Stimulated activated effector memory CD8-positive, alpha-beta T cell treated with anti-CD3 and anti-CD28 coated beads, Interleukin-12 subunit alpha, Interleukin-12 subunit beta, amount 100 ng/mL, for 72 hours (primary cell): Measurements from ENCODE around the gene SLC22A23.

Experiments
- ATAC-seq: fragments of 150-1000 bp; cut with Tn5 transposase; 2 replicates; pipeline ENCODE4 v1.10.0; 2021
- DNase-seq, 2 donors: peaks; one replicate each; pipeline ENCODE4 v3.0.0; 2021 to 2022; ENCODE audit warnings: low spot score in 2 of 2
- H3K27ac Mint-ChIP-seq: one replicate; pipeline ENCODE4 v1.8.0; 2022; ENCODE audit warnings: mild to moderate bottlenecking, mixed read lengths
- H3K36me3 Mint-ChIP-seq: one replicate; pipeline ENCODE4 v1.8.0; 2022; ENCODE audit warnings: mild to moderate bottlenecking, mixed read lengths
- H3K4me1 Mint-ChIP-seq: one replicate; pipeline ENCODE4 v1.8.0; 2022; ENCODE audit warnings: mixed read lengths
- H3K4me3 Mint-ChIP-seq: one replicate; pipeline ENCODE4 v1.8.0; 2022; ENCODE audit warnings: mild to moderate bottlenecking, mixed read lengths
- H3K9me3 Mint-ChIP-seq: one replicate; pipeline ENCODE4 v1.8.0; 2022; ENCODE audit warnings: mixed read lengths

The SLC22A23 gene

GRCh38 chr6:3409699-3410384, 47.0 kb downstream of the SLC22A23 start:
- H3K9me3 Mint-ChIP-seq = no peaks in the 10 kb centered on the region
- DNase-seq = no peak
- no peaks in the 10 kb centered on the region for H3K36me3 Mint-ChIP-seq
- H3K4me1 Mint-ChIP-seq = peaks cover 5% of the 10 kb centered on the region
- H3K4me3 Mint-ChIP-seq = no peak overlapping the region
- H3K27ac Mint-ChIP-seq = no peak overlapping the region
- ATAC-seq = no peak

- no peak overlapping the region for H3K4me3 Mint-ChIP-seq
- H3K4me1 Mint-ChIP-seq = peaks cover 5% of the 10 kb centered on the region
- H3K36me3 Mint-ChIP-seq = no peaks in the 10 kb centered on the region
- ATAC-seq (no peak), DNase-seq (no peak)
- no peaks in the 10 kb centered on the region for H3K9me3 Mint-ChIP-seq
- H3K27ac Mint-ChIP-seq = no peak overlapping the region
These were observed 48.2 kb downstream of the SLC22A23 start for GRCh38 chr6:3408665-3409064.

GRCh38 chr6:3407840-3408239, 49.0 kb downstream of the SLC22A23 start:
- ATAC-seq = no peak
- H3K4me1 Mint-ChIP-seq = peaks cover 5% of the 10 kb centered on the region
- no peak for DNase-seq
- H3K9me3 Mint-ChIP-seq = no peaks in the 10 kb centered on the region
- no peak overlapping the region for H3K4me3 Mint-ChIP-seq
- no peak overlapping the region for H3K27ac Mint-ChIP-seq
- no peaks in the 10 kb centered on the region for H3K36me3 Mint-ChIP-seq

GRCh38 chr6:3406891-3407809, 49.7 kb downstream of the SLC22A23 start:
- Mint-ChIP-seq H3K4me3 (no peak overlapping the region), H3K36me3 (no peaks in the 10 kb centered on the region), H3K27ac (no peak overlapping the region), H3K4me1 (peaks cover 5% of the 10 kb centered on the region), H3K9me3 (no peaks in the 10 kb centered on the region)
- DNase-seq = no peak
- ATAC-seq = no peak

GRCh38 chr6:3406362-3406821, 50.5 kb downstream of the SLC22A23 start:
- peaks cover 5% of the 10 kb centered on the region for H3K4me1 Mint-ChIP-seq
- no peak overlapping the region for H3K4me3 Mint-ChIP-seq
- H3K9me3 Mint-ChIP-seq = no peaks in the 10 kb centered on the region
- ATAC-seq = no peak
- no peak overlapping the region for H3K27ac Mint-ChIP-seq
- no peaks in the 10 kb centered on the region for H3K36me3 Mint-ChIP-seq
- DNase-seq = no peak

- Mint-ChIP-seq H3K9me3 (no peaks in the 10 kb centered on the region), H3K4me3 (no peak overlapping the region), H3K27ac (no peak overlapping the region), H3K36me3 (no peaks in the 10 kb centered on the region), H3K4me1 (peaks cover 2% of the 10 kb centered on the region)
- no peak for DNase-seq
- ATAC-seq = no peak
These were observed 51.2 kb downstream of the SLC22A23 start for GRCh38 chr6:3405679-3406078.

GRCh38 chr6:3405182-3405518, 51.7 kb downstream of the SLC22A23 start:
- DNase-seq = no peak
- no peaks in the 10 kb centered on the region for H3K9me3 Mint-ChIP-seq
- no peak overlapping the region for H3K27ac Mint-ChIP-seq

GRCh38 chr6:3403238-3404173, 53.3 kb downstream of the SLC22A23 start:
- H3K27ac Mint-ChIP-seq = no peak overlapping the region
- no peaks in the 10 kb centered on the region for H3K9me3 Mint-ChIP-seq
- ATAC-seq (no peak), DNase-seq (no peak)
- H3K36me3 Mint-ChIP-seq = no peaks in the 10 kb centered on the region
- no peaks in the 10 kb centered on the region for H3K4me1 Mint-ChIP-seq
- no peak overlapping the region for H3K4me3 Mint-ChIP-seq

More at GRCh38 chr6:3405182-3405518, 51.7 kb downstream of the SLC22A23 start:
- Mint-ChIP-seq H3K4me1 (no peaks in the 10 kb centered on the region), H3K4me3 (no peak overlapping the region), H3K36me3 (no peaks in the 10 kb centered on the region)
- ATAC-seq = no peak

GRCh38 chr6:3402310-3403237, 54.3 kb downstream of the SLC22A23 start:
- Mint-ChIP-seq H3K36me3 (no peaks in the 10 kb centered on the region), H3K27ac (no peak overlapping the region), H3K9me3 (no peaks in the 10 kb centered on the region), H3K4me3 (no peak overlapping the region), H3K4me1 (no peaks in the 10 kb centered on the region)
- ATAC-seq = peak; percentile 46
- DNase-seq = no peak

- ATAC-seq = no peak
- no peaks in the 10 kb centered on the region for H3K36me3 Mint-ChIP-seq
These were observed 56.7 kb downstream of the SLC22A23 start for GRCh38 chr6:3400162-3400561.

GRCh38 chr6:3398755-3399696, 57.8 kb downstream of the SLC22A23 start:
- Mint-ChIP-seq H3K27ac (no peak overlapping the region), H3K4me3 (no peak overlapping the region), H3K4me1 (no peaks in the 10 kb centered on the region), H3K36me3 (no peaks in the 10 kb centered on the region), H3K9me3 (no peaks in the 10 kb centered on the region)
- ATAC-seq = no peak
- DNase-seq = no peak

More at GRCh38 chr6:3400162-3400561, 56.7 kb downstream of the SLC22A23 start:
- Mint-ChIP-seq H3K27ac (no peak overlapping the region), H3K9me3 (no peaks in the 10 kb centered on the region), H3K4me1 (no peaks in the 10 kb centered on the region), H3K4me3 (no peak overlapping the region)
- no peak for DNase-seq

- Mint-ChIP-seq H3K27ac (no peak overlapping the region), H3K4me1 (no peaks in the 10 kb centered on the region), H3K36me3 (no peaks in the 10 kb centered on the region), H3K4me3 (no peak overlapping the region), H3K9me3 (no peaks in the 10 kb centered on the region)
- no peak for ATAC-seq
- no peak for DNase-seq
These were observed 58.7 kb downstream of the SLC22A23 start for GRCh38 chr6:3398165-3398562.
